ENCODE data around the gene PCGF2. TPM values are rescaled to one million over a fixed set of nuclear protein-coding genes. Genes with fewer than 3 reads are reported as not detected.

The PCGF2 gene
- total and polyA plus RNA-seq, 2 donors, result 1.4 to 12.6 TPM

DNA sequence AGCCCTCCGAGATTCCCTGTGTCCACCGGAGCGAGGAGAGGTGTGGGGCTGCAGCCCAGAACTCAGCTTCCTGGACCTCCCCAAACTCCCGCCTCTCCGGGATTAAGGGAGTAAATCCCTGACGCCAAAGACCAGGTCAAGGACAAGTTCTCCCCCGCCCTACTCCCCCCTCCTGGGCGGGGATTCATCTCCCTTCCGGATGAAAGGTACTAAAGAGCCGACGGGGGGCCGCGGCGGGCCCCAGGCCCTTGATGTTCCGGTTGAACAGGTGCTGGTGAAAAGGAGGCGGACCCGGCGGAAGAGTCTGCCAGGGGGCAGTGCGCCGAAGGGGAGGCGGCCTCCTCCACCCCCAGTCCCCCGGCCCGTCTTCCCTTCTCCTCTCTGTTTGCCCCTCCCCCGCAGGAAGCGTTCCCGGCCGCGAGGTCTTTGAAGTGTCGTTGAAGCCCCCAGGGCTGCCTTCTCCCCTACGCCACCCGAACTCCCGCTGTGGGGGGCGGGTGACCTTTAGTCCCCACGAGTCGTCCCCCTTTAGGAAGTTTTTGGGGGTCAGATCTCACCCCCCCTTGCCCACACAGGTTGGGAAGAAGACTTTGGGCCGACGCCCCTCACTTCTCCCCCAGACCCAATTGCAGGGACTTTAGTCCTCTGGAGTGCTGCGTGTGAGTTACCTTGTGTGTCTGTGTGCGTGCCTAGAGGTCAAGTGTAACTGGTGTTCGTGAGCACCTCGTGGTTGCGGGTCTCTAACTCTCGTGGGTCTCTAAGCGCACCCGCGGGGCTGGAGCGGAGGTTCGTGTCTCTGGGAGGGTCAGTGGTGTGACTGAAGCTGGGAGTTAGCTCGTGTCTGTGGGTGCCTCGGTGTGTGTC, 44.2 kb downstream of the PCGF2 start:
- peak in 7 of 9 donors; percentile 57 to 92 (median 77) for DNase-seq (ENCODE audit: low read depth in 6 of 9, low spot score in 9 of 9)
- Histone ChIP-seq H3K36me3 (ENCODE audit: control insufficient read depth in 2 of 2, insufficient read depth in 2 of 2, low read length in 1 of 2) (peaks cover 13 to 17% of the 10 kb centered on the region in 2 donors), H3K27me3 (ENCODE audit: control insufficient read depth in 2 of 2, insufficient read depth in 1 of 2, low read length in 1 of 2) (no peaks in the 10 kb centered on the region), H3K27ac (ENCODE audit: low read depth in 1 of 2, low read length in 1 of 2) (peak overlapping the region; percentile 89 to 97), H3K9me3 (ENCODE audit: control insufficient read depth in 2 of 2, insufficient read depth in 1 of 2, low read length in 1 of 2) (peaks cover 0 to 9% of the 10 kb centered on the region in 2 donors), H3K4me1 (ENCODE audit: control insufficient read depth in 2 of 2, insufficient read depth in 2 of 2, low read length in 2 of 2) (peaks cover 14 to 59% of the 10 kb centered on the region in 2 donors), H3K4me3 (ENCODE audit: low read length in 2 of 2) (peak overlapping the region; percentile 80 to 94)
- under 1% methylated on average over 50 of the region's 50 CpGs for WGBS

DNA sequence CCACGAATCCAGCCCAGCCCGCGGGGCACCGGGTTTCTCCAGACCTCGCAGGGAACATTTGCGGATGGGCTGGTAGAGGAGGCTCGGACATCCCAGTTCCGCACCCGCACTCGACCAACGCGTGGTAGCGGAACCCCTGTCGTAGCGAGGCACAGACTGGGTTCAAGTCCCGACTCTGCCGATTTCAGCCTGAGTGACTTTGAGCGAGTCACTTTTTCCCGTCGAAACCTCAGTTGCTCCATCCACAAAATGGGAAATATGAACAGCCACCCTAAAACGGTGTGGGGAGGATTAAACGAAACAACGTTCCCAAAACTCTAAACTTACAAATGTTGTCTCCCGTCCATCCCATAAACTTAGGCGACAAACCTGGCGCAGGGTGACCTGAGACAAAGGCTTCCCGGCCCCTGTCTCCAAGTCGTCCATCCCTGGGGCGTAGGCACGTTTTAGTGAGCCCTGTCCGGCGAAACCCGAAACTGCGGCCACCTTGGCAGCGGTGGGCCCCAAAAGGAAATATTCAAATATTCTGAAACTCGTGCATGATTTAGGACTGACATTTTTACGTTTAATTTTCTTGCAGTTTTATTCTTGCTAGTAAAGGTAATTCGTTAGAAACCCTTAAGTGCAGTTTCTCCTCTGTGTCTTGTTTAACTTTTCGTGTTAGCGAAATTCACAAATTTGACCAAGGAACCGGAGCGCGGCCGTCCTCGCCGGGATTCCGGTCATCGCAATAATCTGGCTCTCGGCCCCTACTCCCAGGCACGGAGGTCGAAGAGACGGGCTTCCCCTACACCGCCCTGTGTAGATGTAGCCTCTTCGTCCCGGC, 45.0 kb downstream of the PCGF2 start:
- Histone ChIP-seq H3K4me1 (ENCODE audit: control insufficient read depth in 2 of 2, insufficient read depth in 2 of 2, low read length in 2 of 2) (peaks cover 14 to 59% of the 10 kb centered on the region in 2 donors), H3K27ac (ENCODE audit: low read depth in 1 of 2, low read length in 1 of 2) (peak overlapping the region; percentile 89 to 97), H3K27me3 (ENCODE audit: control insufficient read depth in 2 of 2, insufficient read depth in 1 of 2, low read length in 1 of 2) (no peaks in the 10 kb centered on the region), H3K36me3 (ENCODE audit: control insufficient read depth in 2 of 2, insufficient read depth in 2 of 2, low read length in 1 of 2) (peaks cover 10 to 11% of the 10 kb centered on the region in 2 donors), H3K4me3 (ENCODE audit: low read length in 2 of 2) (peak overlapping the region; percentile 80 to 94), H3K9me3 (ENCODE audit: control insufficient read depth in 2 of 2, insufficient read depth in 1 of 2, low read length in 1 of 2) (peaks cover 0 to 9% of the 10 kb centered on the region in 2 donors)
- 2% methylated on average over 55 of the region's 55 CpGs for WGBS
- DNase-seq (ENCODE audit: low read depth in 6 of 9, low spot score in 9 of 9), result peak in 2 of 9 donors; percentile 20 to 21

GRCh38 chr17:38702166-38702915, 45.8 kb downstream of the PCGF2 start:
- H3K4me3 ChIP-seq (ENCODE audit: low read length in 2 of 2), result peak overlapping the region; percentile 80 to 94
- peak in 8 of 9 donors; percentile 34 to 88 (median 68) for DNase-seq (ENCODE audit: low read depth in 6 of 9, low spot score in 9 of 9)
- H3K27ac ChIP-seq (ENCODE audit: low read depth in 1 of 2, low read length in 1 of 2), result peak overlapping the region; percentile 89 to 97
- peaks cover 9 to 53% of the 10 kb centered on the region in 2 donors for H3K4me1 ChIP-seq (ENCODE audit: control insufficient read depth in 2 of 2, insufficient read depth in 2 of 2, low read length in 2 of 2)
- WGBS, result under 1% methylated on average over 81 of the region's 81 CpGs
- no peaks in the 10 kb centered on the region for H3K27me3 ChIP-seq (ENCODE audit: control insufficient read depth in 2 of 2, insufficient read depth in 1 of 2, low read length in 1 of 2)
- H3K36me3 ChIP-seq (ENCODE audit: control insufficient read depth in 2 of 2, insufficient read depth in 2 of 2, low read length in 1 of 2), result peaks cover 3 to 4% of the 10 kb centered on the region in 2 donors
- peaks cover 0 to 9% of the 10 kb centered on the region in 2 donors for H3K9me3 ChIP-seq (ENCODE audit: control insufficient read depth in 2 of 2, insufficient read depth in 1 of 2, low read length in 1 of 2)

GRCh38 chr17:38701504-38702165, 46.5 kb downstream of the PCGF2 start:
- no peaks in the 10 kb centered on the region for H3K36me3 ChIP-seq (ENCODE audit: control insufficient read depth in 2 of 2, insufficient read depth in 2 of 2, low read length in 1 of 2)
- peaks cover 0 to 9% of the 10 kb centered on the region in 2 donors for H3K9me3 ChIP-seq (ENCODE audit: control insufficient read depth in 2 of 2, insufficient read depth in 1 of 2, low read length in 1 of 2)
- H3K27me3 ChIP-seq (ENCODE audit: control insufficient read depth in 2 of 2, insufficient read depth in 1 of 2, low read length in 1 of 2), result no peaks in the 10 kb centered on the region
- peaks cover 5 to 49% of the 10 kb centered on the region in 2 donors for H3K4me1 ChIP-seq (ENCODE audit: control insufficient read depth in 2 of 2, insufficient read depth in 2 of 2, low read length in 2 of 2)
- peak in 6 of 9 donors; percentile 38 to 80 (median 48) for DNase-seq (ENCODE audit: low read depth in 6 of 9, low spot score in 9 of 9)
- peak overlapping the region; percentile 80 to 94 for H3K4me3 ChIP-seq (ENCODE audit: low read length in 2 of 2)
- peak overlapping the region; percentile 89 to 97 for H3K27ac ChIP-seq (ENCODE audit: low read depth in 1 of 2, low read length in 1 of 2)
- WGBS, result 8% methylated on average over 25 of the region's 25 CpGs

DNA sequence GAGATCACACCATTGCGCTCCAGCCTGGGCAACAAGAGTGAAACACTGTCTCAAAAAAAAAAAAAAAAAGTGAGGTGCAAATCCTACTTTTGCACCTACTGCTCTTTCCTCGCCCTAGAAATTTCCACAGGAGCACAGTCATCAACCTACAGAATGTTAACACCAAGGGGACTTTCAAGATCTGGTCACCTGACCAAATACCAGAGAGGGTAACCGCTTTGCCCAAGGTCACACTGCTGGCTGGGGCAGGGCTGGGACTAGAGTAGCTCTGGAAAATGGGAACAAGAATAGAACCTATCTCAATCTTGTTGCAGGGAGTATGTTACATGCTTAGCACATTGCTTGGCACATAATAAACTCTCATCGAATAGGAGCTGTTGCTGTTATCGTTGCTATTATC, 49.4 kb downstream of the PCGF2 start:
- Histone ChIP-seq H3K36me3 (ENCODE audit: control insufficient read depth in 2 of 2, insufficient read depth in 2 of 2, low read length in 1 of 2) (no peaks in the 10 kb centered on the region), H3K4me1 (ENCODE audit: control insufficient read depth in 2 of 2, insufficient read depth in 2 of 2, low read length in 2 of 2) (peaks cover 5 to 41% of the 10 kb centered on the region in 2 donors), H3K4me3 (ENCODE audit: low read length in 2 of 2) (no peak overlapping the region), H3K9me3 (ENCODE audit: control insufficient read depth in 2 of 2, insufficient read depth in 1 of 2, low read length in 1 of 2) (no peaks in the 10 kb centered on the region), H3K27me3 (ENCODE audit: control insufficient read depth in 2 of 2, insufficient read depth in 1 of 2, low read length in 1 of 2) (no peaks in the 10 kb centered on the region), H3K27ac (ENCODE audit: low read depth in 1 of 2, low read length in 1 of 2) (no peak overlapping the region)
- 98% methylated on average over 5 of the region's 5 CpGs for WGBS
- DNase-seq (ENCODE audit: low read depth in 6 of 9, low spot score in 9 of 9), result no peak

GRCh38 chr17:38697061-38697820, 50.9 kb downstream of the PCGF2 start:
- H3K4me3 ChIP-seq (ENCODE audit: low read length in 2 of 2), result no peak overlapping the region
- no peaks in the 10 kb centered on the region for H3K27me3 ChIP-seq (ENCODE audit: control insufficient read depth in 2 of 2, insufficient read depth in 1 of 2, low read length in 1 of 2)
- no peak overlapping the region for H3K27ac ChIP-seq (ENCODE audit: low read depth in 1 of 2, low read length in 1 of 2)
- H3K9me3 ChIP-seq (ENCODE audit: control insufficient read depth in 2 of 2, insufficient read depth in 1 of 2, low read length in 1 of 2), result no peaks in the 10 kb centered on the region
- DNase-seq (ENCODE audit: low read depth in 6 of 9, low spot score in 9 of 9), result no peak
- no peaks in the 10 kb centered on the region for H3K36me3 ChIP-seq (ENCODE audit: control insufficient read depth in 2 of 2, insufficient read depth in 2 of 2, low read length in 1 of 2)
- WGBS, result 91% methylated on average over 4 of the region's 4 CpGs
- peaks cover 0 to 30% of the 10 kb centered on the region in 2 donors for H3K4me1 ChIP-seq (ENCODE audit: control insufficient read depth in 2 of 2, insufficient read depth in 2 of 2, low read length in 2 of 2)

GRCh38 chr17:38693700-38694329, 54.3 kb downstream of the PCGF2 start:
- DNase-seq (ENCODE audit: low read depth in 6 of 9, low spot score in 9 of 9), result no peak
- Histone ChIP-seq H3K9me3 (ENCODE audit: control insufficient read depth in 2 of 2, insufficient read depth in 1 of 2, low read length in 1 of 2) (no peaks in the 10 kb centered on the region), H3K27ac (ENCODE audit: low read depth in 1 of 2, low read length in 1 of 2) (no peak overlapping the region), H3K4me3 (ENCODE audit: low read length in 2 of 2) (no peak overlapping the region), H3K27me3 (ENCODE audit: control insufficient read depth in 2 of 2, insufficient read depth in 1 of 2, low read length in 1 of 2) (no peaks in the 10 kb centered on the region), H3K36me3 (ENCODE audit: control insufficient read depth in 2 of 2, insufficient read depth in 2 of 2, low read length in 1 of 2) (no peaks in the 10 kb centered on the region), H3K4me1 (ENCODE audit: control insufficient read depth in 2 of 2, insufficient read depth in 2 of 2, low read length in 2 of 2) (peaks cover 0 to 17% of the 10 kb centered on the region in 2 donors)
- WGBS, result 92% methylated on average over 12 of the region's 12 CpGs
